Femur (tissue), 1 donor: ENCODE results near the gene TMEM88.

Source experiments
- DNase-seq: peaks from one replicate; pipeline ENCODE4 v3.0.0-alpha.2; 2017

Gene TMEM88

GRCh38 chr17:7833795-7834541 is 20.9 kb upstream of the TMEM88 start, which contains the start of gene KDM6B:
Gene KDM6B, plus strand, starts transcription at chr17:7834217. Its CDS starts 11,338 bp downstream, at chr17:7845555.
- DNase-seq: peak; percentile 94

DNA sequence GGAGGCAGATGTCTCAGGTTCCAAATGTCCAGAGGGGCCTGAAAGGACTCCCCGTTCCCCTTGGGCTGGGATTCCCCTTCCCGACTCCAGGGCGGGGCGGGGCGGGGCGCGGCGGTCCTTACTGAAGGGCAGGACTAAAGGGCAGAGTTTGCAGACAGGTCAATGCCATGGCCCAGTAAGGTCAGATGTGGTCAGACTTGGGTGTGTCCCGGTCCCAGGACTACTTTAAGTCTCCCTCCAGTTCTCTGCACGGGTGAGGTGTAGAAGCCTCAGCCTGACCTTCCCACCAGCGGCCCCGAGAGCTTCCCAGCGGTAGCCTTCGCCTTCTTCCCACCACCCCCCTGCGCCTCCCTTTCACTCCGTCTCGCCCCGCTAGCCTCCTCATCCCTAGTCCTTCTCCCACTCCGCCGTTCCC is 20.3 kb upstream of the TMEM88 start:
- DNase-seq: no peak

- peak; percentile 99 for DNase-seq
These were observed 19.7 kb upstream of the TMEM88 start for GRCh38 chr17:7834957-7835813.

DNA sequence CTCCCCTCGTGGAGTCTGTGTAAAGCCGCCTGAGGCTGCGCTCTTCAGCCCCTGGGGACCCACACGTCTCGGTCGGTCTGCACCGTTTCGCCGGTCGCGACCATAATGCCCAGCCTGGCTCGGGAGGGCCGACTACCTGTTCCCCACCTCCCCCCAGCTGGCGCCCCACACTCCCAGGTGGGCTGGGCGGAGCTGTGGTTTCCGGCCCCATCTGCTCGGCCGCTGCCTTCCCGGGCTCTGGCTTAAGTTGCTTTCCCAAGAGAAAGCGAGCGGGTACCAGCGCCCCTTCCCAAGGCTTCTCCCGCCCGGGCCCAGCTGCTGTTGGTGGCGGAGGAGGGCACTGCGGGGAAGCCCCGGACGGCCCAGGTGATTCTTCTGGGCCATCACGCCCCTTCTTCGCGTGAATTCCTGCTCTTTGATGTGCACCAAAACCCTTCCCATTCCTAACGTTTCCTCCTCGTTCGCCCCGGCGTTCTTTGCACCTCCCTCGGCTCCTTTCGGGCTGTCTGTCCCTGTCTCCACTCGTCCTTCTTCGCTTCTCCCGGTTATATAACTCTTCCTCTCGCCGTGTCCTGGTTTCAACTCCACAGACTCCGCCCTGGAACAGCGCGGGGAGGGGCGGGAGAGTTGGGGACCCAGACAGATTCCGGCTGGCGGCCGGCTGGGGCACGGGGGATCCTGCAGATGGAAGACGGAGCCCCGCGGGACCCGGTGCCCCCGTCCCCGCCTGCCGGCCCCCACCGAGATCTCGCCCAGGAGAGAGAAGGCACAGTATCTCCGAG is 18.9 kb upstream of the TMEM88 start:
- peak; percentile 83 for DNase-seq

DNA sequence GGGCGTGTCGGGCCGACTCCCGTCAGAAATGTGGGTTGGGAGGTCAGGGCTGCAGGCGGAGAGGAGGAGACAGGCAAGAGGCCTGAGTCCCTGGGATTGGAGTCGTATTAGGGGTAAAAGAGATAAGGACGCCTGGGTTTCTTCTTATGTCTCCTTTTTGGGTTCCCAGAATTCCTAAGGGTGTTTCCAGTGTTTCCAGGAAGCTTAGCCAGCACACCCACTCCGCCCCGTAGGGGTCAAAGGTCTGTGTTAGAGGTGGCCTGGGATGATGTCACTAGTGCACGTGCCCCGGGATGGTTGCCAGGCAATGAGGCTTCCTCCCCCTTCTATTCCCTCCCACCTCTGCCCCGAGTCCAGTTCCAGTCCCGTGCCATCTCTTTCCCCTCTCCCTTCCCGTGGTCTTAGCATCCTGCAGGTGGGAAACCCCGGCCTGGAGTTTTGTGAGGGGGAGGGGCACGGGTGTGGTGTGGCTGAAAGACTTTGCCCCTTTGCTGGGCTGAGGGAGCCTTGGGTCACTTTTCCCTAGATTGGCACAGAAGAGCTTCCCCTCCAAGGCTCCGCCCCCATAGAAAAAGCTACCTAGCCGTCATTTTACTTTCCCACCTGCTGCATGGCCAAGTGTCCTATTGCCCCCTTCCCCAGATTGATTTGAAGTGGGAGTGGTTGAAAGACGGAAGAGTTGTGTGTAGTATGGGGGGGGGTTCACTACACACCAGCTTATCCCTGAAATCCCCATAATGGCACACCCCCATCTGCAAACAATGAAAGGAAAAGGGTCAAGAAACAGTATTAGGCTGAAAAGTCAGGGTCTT is 18.1 kb upstream of the TMEM88 start:
- DNase-seq: peak; percentile 95

GRCh38 chr17:7837408-7838088 is 17.3 kb upstream of the TMEM88 start:
- DNase-seq: no peak

- peak; percentile 66 for DNase-seq
These were observed 16.5 kb upstream of the TMEM88 start for GRCh38 chr17:7838090-7839075.

- no peak for DNase-seq
These were observed 15.5 kb upstream of the TMEM88 start for GRCh38 chr17:7839190-7839875.

GRCh38 chr17:7839876-7840261 is 15.0 kb upstream of the TMEM88 start:
- no peak for DNase-seq

- no peak for DNase-seq
These were observed 14.4 kb upstream of the TMEM88 start for GRCh38 chr17:7840441-7840840.

- no peak for DNase-seq
These were observed 14.0 kb upstream of the TMEM88 start for GRCh38 chr17:7840875-7841274.

DNA sequence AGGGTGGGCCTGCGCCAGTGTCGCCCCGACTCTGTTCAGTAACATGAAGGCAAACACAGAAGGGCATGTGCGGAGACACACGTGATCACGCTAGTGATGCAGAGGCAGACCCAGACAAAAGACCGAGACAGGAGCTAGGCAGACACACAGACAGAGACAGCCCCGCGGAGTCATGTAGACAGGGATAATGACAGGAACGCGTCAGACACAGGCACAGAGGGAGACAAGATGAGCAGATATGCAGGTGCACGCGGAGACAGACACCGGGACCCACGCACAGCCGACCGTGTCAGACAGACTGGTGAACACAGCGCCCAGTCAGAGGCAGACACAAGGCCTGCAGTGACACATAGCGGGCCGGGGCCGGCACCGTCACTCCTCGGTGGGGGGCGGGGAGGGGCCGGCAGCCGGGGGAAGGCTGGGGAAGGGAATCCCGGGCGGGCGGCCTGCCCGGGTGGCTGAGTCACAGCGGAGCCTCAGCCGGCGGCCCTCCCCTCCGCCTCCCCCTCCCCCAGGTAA is 13.4 kb upstream of the TMEM88 start:
- peak; percentile 91 for DNase-seq

GRCh38 chr17:7841915-7842379 is 12.9 kb upstream of the TMEM88 start:
- DNase-seq: peak; percentile 95

DNA sequence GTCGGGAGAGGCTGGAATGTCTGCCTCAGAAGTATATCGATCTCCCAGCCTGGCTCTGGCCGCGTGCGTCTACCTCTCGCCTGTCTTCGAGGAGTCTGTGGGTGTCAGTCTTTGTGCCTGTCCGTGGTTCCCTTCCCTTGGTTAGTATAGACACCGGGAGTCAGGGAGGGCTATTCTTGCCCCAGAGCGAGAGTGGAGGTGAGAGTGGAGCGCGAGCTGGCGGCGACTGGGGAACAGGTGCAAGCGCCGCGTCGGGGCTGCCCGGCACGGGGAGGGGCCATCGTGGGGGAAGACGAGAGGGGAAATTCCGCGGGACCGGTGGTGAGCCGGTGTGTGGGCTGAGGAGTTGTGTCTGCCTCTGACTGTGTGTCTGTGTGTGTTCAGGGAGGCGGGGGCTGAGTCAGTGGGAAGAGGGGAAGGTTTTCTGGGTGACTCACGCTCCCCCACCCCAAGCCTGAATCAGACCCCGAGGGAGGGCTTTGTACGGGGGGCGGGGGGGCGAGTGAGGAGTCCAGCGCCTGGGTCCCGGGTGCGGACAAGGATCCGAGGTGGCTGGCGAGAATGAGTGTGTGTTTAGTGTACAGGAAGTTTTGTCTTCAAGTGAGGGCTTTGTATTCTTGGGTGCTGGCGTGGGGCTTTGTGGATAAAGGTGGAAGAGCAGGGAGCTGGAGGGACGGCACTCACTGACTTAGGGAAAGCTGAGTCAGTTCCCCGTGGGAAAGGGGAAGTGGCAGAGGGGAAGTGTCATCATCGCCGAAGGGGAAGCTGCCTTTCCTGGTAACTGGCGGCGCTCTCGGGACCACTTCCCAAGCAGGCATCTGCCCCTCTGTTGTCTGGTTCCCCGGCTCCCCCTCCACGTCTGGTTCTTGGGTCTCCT is 12.2 kb upstream of the TMEM88 start:
- DNase-seq: peak; percentile 84

DNA sequence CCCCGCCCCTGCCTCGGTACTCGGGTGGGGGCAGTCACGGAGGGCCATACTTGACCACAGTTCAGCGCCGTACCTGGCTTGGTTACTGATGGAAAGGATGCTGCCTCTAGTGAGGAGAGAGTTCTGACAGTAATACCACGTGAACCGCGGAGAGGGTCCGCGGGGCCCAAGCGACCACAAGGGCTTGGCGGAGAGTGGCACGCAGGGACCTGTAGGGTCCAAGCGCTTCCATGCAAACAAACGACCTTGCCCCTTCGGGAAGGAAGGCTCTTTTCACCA is 11.7 kb upstream of the TMEM88 start:
- no peak for DNase-seq

- DNase-seq: peak; percentile 89
These were observed 11.2 kb upstream of the TMEM88 start for GRCh38 chr17:7843536-7844291.

GRCh38 chr17:7844292-7845154 is 10.3 kb upstream of the TMEM88 start:
- peak; percentile 95 for DNase-seq
